Ureter (tissue), 1 donor: ENCODE measurements around the gene CAND2. TPM values are rescaled to one million over a fixed set of nuclear protein-coding genes. Genes with fewer than 3 reads are reported as not detected.
A peak's percentile ranks its signal among the peaks of the same experiment; 100 is the strongest.
"Not testable (repeated sequence)": the region's sequence is repeated elsewhere in the genome, so short reads cannot be mapped to it uniquely, and the experiment has no call there.

Source experiments
- DNase-seq: peaks from one replicate; pipeline ENCODE4 v3.0.0-alpha.2; 2020; ENCODE audit warnings: low spot score
- total RNA-seq: library from RNA; stranded (reverse); gene quantifications from one replicate; pipeline ENCODE4 v1.2.4, GENCODE V29; 2023
- donor health status: DM: yes; HTN: yes; CAD: no.

The CAND2 gene
- total RNA-seq, 1 donor from 2014 or later = 13.7 TPM

DNA sequence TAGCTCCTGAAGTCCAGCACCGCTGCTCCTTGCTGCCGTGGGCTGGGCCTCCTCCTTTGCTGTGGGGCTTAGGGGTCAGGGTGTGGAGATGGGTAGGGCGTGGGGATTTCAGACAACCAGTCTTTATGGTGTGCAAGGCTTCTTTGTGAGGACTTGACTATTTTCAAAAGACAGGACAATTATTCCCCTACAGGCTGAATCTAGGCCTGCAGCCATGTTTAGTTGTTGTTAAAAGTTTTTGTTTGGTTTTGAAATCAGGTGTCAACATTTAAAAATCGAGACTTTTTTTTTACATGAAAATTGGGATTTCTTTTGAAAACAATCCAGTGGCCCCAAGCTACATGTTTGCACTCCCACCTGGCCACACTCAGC, 34.3 kb downstream of the CAND2 start:
- no peak for DNase-seq

- DNase-seq = no peak
Measured at GRCh38 chr3:12831301-12831866, 34.9 kb downstream of the CAND2 start.

GRCh38 chr3:12832350-12833221, 36.1 kb downstream of the CAND2 start:
- no peak for DNase-seq

DNA sequence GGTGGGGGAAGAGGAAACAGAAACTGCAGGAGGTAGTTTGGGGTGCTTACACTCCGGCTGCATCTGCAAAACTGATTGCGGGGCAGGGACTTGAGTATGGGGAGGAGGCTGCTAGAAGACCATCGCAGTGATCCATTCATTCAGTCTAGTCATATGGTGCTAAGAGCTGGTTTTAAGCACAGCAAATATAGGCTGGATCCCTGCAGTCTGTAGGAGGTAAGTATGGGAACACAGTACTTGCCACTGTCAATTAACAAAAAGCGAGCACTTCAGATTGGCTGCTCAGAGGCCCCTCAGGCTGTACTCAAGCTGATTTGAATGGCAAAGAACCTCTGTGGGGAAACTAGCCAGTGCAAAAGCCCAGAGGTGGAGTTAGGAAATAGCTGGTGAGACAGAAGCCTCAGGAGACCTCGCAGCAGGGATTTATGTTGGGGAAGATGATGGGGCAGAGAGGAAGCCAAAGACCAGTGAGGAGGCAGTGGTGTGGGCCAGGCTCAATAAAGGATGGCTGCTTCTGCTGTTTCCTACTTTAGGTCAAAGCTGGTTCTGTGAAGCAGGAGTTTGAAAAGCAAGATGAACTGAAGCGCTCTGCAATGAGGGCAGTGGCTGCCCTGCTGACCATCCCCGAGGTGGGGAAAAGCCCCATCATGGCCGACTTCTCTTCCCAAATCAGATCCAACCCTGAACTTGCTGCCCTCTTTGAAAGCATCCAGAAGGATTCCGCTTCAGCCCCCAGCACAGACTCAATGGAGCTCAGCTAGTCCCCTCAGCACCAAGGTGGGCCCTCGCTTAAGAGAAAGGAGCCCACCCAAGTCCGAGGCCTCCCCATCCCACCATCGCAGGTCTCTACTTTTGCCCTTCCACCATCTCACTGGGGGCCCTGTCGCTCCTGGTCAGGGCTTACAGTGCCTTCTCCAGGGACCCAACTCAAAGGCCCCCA, 37.0 kb downstream of the CAND2 start:
- no peak for DNase-seq

GRCh38 chr3:12835052-12835665, 38.7 kb downstream of the CAND2 start:
- DNase-seq = no peak

DNA sequence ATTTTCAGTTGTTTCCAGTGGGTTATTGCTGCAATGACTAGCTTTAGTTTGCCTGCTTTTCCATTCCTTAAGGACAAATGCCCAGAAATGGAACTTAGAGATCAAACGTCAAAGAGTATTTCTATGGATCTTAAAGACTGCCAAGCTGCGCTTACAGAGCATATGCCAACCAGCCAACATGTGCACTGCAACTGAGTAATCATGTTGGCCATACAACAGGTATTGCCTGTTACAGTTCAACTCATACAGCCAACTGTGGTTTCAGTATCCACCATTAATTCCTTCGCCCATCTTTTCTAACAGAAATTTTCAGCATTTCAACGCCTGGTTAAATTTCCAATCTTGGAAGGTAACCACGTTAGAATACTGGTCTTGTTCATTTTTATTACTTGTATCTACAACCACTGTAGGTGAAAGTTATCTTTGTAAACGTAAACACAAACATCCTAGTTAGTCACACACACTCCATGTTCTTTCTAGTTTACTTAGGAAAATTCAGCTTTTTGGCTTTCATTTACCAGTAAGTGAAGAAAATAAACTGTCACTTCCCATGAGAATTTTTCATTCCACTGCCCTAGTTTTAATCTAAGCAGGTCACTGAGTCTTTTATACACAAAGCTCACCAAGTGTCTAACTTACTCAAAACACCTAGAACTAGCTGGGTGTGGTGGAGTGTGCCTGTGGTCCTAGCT, 41.0 kb downstream of the CAND2 start:
- DNase-seq = no peak

DNA sequence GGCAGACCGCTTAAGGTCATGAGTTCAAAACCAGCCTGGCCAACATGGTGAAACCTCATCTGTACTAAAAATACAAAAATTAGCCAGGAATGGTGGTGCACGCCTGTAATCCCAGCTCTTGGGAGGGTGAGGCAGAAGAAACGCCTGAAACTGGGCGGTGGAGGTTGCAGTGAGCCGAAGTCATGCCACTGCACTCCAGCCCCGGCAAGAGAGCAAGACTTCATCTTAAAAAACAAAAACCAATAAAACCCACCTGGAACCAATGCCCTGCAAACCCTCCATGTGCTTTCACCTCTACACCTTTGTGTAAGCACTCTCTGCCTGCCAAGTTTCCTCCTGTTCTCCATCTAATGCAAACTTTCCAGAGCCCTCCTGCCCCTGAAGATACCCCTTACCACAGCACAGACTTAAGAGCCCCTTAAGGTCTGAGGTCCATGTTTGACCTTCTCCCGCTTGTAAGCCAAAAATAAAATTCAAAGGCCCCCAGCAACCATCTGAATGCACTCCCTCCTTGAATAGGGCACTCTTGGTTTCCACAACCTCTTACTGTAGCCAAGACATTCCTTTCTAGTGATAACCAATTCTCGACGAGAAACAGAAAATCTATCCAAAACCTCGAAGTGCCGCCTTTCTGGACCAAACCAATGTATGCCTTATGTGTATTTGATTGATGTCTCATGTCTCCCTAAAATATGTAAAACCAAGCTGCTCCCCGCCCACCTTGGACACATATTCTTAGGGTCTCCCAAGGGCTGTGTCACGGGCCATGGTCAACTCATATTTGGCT, 41.9 kb downstream of the CAND2 start:
- no peak for DNase-seq

- DNase-seq = no peak
Measured at GRCh38 chr3:12839156-12839946, 42.9 kb downstream of the CAND2 start.

DNA sequence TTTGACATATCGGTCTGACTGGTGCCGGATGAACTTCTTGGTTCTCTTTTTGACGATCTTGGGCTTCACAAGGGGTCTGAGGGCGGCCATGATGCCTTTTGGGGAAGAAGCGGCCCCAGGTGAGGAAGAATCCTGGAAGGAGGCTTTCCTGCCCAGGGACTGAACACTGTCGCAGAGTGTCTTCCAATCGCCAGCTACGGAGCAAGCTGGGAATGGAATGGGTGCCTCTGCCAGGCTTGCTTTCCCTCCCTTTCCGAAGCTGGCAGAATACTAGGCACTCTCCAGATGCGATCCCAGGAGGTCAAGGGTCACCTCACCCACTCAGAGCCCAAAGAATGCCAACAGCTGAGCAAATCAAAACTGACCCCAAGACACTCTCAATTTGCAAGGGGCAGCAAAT, 43.7 kb downstream of the CAND2 start:
- DNase-seq = not testable (repeated sequence)

DNA sequence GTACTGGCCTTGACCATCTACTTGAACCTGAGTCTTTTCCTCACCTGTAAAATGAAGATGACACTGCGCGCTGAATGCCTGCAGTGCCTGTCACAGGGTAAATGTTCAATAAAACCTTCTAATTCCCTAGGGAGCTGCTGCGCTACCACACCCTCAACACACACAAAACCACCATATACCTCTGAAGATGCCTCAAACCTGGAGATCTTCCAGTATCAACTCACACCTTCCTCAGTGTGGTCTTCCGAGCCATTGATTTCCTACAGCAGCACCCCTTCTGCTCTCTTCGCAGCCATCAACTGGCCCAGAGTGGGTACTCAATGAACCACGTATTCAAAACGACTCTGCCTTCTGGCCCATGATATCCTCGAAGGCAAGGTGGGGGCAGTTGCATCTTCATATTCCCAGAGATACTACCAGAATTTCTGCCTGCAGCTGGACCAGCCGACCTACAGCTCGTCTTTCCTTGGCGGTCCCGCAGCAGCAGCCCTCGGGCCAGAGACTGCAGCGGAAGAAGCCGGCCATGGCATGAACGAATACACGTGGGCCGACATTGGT, 44.2 kb downstream of the CAND2 start:
- DNase-seq = no peak

GRCh38 chr3:12841149-12841969, 44.9 kb downstream of the CAND2 start, which contains the start of gene RPL32:
Gene RPL32, minus strand, starts transcription at chr3:12841565. Its CDS starts 1,328 bp downstream, at chr3:12840237.
- DNase-seq = peak; percentile 90

GRCh38 chr3:12841970-12842328, 45.5 kb downstream of the CAND2 start:
- DNase-seq = no peak

GRCh38 chr3:12842469-12842868, 46.0 kb downstream of the CAND2 start:
- DNase-seq = no peak

GRCh38 chr3:12845811-12846210, 49.3 kb downstream of the CAND2 start:
- DNase-seq = no peak

GRCh38 chr3:12852201-12852600, 55.7 kb downstream of the CAND2 start:
- DNase-seq = no peak

DNA sequence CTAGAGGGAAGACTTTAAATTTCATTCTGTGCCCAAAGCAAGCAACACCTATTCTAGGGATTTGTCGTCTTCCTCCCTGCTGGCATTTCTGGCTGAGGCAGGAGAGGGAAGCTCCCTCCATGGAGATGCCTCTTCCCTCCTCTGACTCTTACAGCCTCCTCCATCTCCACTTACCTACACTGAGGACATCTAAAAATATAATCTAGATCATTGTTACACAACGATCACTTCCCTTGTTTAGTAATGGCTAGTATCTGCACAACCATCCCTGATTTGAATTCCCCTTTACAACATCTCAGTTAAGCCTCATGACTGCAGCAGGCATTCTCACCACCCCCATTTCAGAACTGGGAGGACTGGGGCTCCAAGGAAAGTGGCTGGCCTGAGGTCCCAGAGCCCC, 57.4 kb downstream of the CAND2 start:
- not testable (repeated sequence) for DNase-seq

DNA sequence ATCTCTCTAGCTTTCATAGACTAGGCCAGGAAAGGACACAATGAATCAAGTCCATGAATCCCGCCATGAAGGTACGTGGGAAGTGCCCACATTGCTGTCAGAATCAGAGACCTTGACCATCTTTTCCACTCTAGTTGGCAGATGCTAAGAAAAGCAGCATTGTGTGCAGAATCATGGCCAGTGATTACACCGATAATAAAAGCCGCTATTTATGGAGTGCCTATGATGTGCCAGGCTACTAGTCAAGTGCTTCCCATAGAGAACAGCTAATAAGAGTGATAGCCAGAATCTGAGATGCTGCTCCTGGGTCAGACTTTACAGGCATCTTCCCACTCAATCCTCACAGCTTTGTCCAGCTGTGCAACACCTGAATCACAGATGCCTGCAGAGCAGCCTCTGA, 58.1 kb downstream of the CAND2 start:
- DNase-seq = no peak

DNA sequence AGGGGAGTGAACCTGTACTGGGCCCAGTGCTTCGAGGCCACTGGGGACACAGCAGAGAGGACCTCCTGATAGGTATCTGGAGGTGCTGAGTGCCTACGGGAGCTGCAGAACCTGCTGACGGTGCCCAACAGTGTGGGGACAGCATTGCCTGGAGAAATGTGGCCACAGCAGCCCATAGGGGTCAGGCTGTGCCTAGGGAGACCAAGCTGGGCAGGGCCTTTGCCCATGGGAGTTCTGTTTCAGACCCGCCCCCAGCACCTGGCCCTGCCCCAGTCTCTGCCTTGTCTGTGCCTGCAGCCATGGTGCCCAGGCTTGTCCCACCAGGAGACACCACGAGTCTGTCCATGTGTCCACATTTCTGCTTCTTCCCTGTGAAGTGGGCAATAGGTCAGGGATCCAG, 60.1 kb downstream of the CAND2 start:
- DNase-seq = peak; percentile 67
